Measurements from ENCODE around the gene GP2.

The GP2 gene

GRCh38 chr16:20327444-20328041, at the start of gene GP2:
TSS of gene GP2 (minus strand) at chr16:20327513. CDS start at chr16:20326431, 1,082 bp downstream.
- no peak for DNase-seq (ENCODE audit: low read depth in 2 of 2)

GRCh38 chr16:20372701-20373100, 45.4 kb upstream of the GP2 start:
- DNase-seq (ENCODE audit: low read depth in 2 of 2), result no peak

DNA sequence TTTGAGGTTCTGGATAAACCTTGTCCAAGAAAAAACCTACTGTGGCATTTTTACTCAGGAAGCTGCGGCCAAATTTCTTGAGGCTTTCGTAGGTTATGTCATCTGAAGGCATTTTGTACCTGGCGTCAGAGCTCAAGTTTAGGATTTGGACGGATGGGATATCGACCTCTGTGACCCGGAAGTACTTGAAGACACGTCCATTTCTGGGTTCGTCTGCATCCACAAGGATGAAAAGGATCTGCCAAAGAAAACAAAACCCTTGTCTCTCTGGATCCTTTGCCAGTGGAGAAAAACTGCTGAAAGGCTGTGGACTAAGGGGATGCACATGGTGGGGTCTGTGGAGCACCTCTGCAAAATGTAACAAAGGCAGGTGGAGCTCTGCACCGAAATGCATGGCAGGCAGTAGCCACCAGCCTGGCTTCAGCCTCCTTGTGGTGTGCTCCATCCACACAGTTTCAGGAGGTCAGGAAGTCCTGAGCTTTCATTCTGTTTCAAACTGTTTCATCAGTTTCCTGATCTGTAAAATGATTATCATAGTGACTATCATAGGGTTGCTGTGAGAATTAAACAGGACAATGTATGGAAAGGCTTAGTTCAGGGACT, 42.2 kb upstream of the GP2 start:
- DNase-seq (ENCODE audit: low read depth in 2 of 2), result no peak

GRCh38 chr16:20364051-20364450, 36.7 kb upstream of the GP2 start:
- DNase-seq (ENCODE audit: low read depth in 2 of 2), result no peak

DNA sequence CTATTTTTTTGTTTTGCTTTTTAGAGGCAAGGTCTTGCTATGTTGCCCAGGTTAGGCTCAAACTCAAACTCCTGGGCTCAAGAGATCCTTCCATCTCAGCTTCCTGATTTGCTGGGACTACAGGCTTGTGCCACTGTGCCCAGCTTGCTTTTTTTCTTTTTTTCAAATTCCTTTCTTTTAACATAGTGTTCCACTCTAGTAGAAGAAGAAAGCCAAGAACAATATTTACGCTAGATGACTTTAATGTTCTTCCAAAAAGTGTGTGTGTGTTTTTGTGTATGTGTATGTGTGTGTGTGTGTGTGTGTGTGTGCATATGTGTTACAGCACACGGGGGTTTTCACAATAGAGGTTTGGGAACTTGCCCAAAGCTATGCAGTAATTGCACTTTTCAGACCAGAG, 35.9 kb upstream of the GP2 start:
- no peak for DNase-seq (ENCODE audit: low read depth in 2 of 2)

GRCh38 chr16:20359997-20360396, 32.7 kb upstream of the GP2 start:
- DNase-seq (ENCODE audit: low read depth in 2 of 2), result no peak

DNA sequence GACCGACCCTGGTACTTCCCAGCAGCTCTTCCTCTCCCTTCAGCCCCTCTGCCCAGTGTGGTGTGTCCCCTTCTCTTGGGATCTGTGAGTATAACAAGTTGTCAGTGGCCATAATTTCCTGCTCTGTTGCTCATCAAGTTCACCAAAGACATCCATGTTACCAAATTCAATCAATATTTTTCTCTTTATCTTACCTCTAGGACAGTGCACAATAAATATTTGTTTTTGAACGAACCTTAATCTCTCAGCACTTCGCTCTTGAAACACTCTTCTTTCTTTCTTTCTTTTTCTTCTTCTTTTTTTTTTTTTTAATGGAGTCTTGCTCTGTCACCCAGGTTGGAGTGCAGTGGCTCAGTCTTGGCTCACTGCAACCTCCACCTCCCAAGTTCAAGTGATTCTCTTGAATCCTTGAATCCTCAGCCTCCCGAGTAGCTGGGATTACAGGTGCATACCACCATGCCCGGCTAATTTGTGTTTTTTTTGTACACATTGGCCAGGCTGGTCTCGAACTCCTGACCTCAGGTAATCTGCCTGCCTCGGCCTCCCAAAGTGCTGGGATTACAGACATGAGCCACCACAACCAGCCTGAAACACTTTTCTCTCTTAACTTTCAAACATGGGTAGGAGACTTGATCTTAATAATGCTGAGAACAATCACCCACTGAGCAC, 27.9 kb upstream of the GP2 start:
- DNase-seq (ENCODE audit: low read depth in 2 of 2), result no peak

GRCh38 chr16:20353379-20353778, 26.1 kb upstream of the GP2 start:
- DNase-seq (ENCODE audit: low read depth in 2 of 2), result no peak

DNA sequence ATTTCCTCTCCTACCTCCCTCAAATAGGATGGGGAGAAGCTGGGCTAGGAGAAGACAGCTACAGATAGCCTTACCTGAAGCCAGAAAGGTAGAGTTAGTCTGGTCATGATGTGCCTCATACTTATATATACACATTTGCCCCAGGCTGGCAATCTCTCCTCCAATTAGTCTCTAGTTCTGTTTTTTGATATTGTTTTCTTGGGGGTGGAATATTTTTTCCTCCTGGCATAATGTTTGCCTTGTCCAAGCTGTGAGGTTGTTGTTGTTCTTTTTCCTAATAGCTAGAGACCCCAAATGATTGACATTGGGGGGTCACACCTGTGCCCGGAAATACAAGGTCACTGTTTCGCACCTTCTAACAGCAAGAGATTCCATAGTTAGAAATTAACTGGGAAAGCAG, 25.3 kb upstream of the GP2 start, which contains the start of gene UMOD:
TSS of gene UMOD (minus strand) at position 101 of the 400 bp plus-strand sequence. CDS start 1,978 bp downstream, outside the sequence.
- no peak for DNase-seq (ENCODE audit: low read depth in 2 of 2)

DNA sequence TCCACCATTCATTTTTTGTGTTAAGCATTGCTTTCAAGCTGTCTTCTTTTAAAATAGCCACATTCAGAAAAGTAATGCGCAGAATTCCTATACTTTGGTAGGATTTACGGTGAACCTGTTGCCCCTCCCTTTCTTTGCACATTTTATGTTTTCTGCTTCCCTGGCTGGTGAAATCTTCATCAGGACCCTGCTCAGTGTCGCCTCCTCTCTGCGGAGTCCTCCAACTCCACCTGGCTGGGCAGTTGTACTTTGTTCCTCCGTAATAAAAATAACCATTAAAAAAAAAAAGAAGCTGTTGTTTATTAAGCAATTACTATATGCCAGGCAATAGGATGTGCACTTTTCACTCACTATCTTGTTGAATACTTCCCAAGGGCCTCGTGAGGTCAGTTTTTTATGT, 22.3 kb upstream of the GP2 start:
- DNase-seq (ENCODE audit: low read depth in 2 of 2), result no peak

GRCh38 chr16:20348365-20349185, 21.3 kb upstream of the GP2 start:
- no peak for DNase-seq (ENCODE audit: low read depth in 2 of 2)

DNA sequence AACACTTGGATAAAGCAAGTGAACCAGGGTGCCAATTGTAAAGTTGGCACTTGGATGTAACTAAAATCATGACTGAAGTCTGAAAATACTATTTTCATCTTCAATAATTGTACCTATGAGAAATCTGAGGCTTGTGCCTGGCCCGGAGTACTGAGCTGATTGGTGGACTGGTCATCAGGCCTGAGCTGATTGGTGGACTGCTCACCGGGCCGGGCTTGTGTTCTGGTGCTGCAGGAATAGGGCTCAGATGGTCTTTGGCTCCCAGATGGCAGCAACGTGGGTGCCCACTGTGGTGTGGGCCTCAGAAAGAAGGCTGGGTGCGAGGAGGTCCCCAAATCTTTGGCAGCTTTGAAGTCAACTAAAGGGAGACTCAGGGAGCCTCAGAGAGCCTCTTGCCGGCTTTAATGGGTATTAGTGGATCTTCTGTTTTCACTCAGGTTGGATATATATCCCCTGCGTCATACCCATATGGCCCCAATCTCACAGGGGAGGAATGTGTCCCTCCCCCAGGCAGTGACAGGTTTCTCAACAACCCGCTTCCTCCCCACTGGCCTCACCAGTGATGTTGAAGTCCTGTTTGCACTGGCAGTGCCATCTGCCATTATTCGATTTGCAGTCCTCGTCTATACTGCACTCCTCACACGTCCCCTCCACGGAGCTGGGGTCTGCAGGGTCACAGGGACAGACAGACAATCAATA, 20.5 kb upstream of the GP2 start:
- no peak for DNase-seq (ENCODE audit: low read depth in 2 of 2)

DNA sequence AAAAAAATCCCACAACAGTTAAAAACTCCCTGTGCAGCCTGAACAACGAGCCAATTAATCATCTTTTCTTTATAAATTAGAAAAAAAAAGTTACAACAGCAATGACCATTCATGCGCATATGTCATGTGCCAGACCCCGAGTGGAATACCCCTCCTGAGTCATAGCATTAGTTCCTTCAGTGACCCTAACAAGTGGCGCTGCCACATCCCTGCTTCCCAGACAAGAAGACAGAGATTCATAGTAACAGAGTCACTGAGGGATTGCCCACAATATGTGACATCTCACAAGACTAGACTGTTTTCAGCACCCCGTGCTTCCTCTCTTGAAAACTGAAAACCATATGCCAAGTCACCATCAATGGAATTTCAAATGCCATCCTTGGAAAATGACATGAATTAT, 17.3 kb upstream of the GP2 start:
- no peak for DNase-seq (ENCODE audit: low read depth in 2 of 2)

DNA sequence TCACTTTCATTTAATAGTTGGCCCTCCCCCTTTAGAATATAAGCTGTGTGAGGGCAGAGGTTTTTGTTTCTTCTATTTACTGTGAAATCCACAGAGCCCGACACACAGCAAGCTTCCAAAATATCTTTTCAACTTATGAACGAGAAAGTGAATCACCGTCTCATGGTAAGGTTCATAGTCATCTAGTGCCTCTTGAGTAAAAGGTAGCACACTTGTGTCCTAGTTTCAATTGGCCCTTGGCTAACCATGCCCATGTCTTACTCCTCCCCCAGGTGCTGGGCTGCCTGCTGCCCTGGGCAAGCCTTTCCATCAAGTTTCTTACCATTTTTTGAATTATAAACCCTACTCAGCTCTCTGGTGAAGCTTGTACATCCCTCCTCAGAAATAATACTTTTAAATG, 12.4 kb upstream of the GP2 start:
- DNase-seq (ENCODE audit: low read depth in 2 of 2), result no peak

DNA sequence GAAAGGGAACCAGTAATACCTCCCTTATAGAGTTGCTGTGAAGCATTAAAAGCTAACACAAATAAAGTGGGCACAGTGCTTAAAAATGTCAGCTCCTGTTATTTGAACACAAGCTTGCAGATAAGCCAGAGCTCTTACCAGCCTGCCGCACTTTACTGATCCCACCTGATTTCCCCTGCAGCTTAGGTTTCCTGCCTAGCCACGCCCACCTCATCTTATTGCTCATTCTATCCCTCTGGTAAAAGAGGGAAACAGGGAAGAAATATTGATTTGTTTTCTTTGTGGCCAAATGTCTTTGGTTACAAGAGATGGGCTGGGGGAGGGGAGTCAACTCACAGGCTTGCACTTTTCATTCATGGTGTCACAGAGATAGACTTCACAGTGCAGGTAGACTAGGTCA, 9.6 kb upstream of the GP2 start:
- no peak for DNase-seq (ENCODE audit: low read depth in 2 of 2)

DNA sequence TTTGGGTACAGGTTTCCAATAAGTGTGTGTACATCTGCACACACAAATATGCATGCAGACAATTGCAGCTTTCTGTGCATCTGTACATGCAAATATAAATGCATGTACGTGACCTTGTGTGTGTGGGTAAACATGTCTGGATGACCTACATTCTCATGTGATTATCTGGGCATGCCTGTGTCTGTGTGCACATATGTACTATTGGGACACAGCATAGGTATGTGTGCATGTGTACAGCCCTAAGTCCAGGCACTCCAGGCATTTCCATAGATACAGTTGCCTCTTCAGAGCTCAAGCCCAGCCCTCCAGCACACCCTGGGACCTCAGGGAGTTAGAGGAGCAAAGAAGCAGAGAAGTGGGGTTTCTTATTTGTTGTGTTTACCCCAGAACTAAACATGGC, 7.1 kb upstream of the GP2 start:
- no peak for DNase-seq (ENCODE audit: low read depth in 2 of 2)

DNA sequence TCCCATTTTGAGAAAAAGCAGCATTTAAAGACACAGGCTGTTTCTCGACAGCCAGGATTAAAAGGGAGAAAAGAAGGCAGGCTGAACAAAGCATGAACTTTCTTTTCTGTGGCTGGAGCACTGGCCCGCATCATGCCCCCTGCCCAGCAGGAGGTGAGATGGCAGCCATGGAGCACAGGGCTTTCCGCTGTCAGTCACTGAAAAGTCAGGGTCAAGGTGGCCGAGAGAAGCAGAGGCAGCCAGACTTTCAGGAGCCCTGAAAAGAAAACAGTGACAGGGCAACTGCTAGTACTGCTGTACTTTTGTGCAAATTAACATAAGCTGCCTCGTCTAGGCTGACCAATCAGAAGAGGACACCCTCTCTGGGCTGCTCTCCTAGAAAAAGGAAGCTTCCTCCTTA, 5.8 kb upstream of the GP2 start:
- DNase-seq (ENCODE audit: low read depth in 2 of 2), result no peak

DNA sequence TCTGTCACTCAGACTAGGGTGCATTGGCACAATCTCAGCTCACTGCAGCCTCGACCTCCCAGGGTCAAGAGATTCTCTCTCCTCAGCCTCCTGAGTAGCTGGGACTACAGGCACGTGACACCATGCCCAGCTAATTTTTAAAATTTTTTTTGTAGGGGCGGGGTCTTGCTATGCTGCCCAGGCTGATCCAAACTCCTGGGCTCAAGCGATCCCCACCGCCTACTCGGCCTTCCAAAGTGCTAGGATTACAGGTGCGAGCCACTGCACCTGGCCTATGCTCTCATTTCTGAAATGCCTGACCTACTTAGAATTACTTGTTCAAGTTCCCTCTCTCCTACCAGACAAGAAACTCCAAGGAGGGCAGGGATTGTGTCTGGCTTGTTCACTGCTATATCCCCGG, 5.1 kb upstream of the GP2 start:
- DNase-seq (ENCODE audit: low read depth in 2 of 2), result no peak

DNA sequence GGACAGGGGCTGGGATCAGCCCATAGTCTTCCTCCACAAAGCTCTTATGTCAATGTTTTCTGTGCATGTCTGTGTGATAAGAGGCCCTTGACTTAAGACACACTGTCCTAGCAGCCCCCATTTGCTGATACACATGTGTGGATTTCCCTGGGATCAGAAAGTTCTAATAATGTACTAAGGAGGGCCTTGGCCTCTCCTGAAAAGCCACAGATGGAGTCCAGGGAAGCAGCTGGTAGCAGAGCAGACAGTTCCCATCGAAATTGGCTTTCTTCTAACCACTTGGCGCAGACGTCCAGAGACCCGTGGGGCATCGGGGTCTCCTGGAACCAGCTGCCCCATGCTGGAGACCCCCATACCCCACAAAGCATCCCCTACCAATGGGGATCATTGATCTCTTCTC, 4.3 kb upstream of the GP2 start:
- no peak for DNase-seq (ENCODE audit: low read depth in 2 of 2)

- no peak for DNase-seq (ENCODE audit: low read depth in 2 of 2)
These were observed 2.3 kb upstream of the GP2 start for GRCh38 chr16:20329392-20330138.

GRCh38 chr16:20326321-20326720, 992 bp downstream of the GP2 start:
- DNase-seq (ENCODE audit: low read depth in 2 of 2), result no peak
